Progenitor cell of endocrine pancreas (in vitro differentiated cells): Measurements from ENCODE around the gene HSF2BP. TPM values are rescaled to one million over a fixed set of nuclear protein-coding genes. Genes with fewer than 3 reads are reported as not detected.
"Not testable (repeated sequence)": the region's sequence is repeated elsewhere in the genome, so short reads cannot be mapped to it uniquely, and the experiment has no call there.

Experiments used
- DNase-seq: peaks from one replicate; pipeline ENCODE4 v3.0.0; 2021; ENCODE audit warnings: low spot score; ENCODE audit not compliant: unreplicated experiment
- H3K27ac Mint-ChIP-seq: 2 replicates; pipeline ENCODE4 v1.8.0; 2021; ENCODE audit warnings: mild to moderate bottlenecking, moderate library complexity, mixed read lengths
- H3K27me3 Mint-ChIP-seq: 2 replicates; pipeline ENCODE4 v1.8.0; 2021; ENCODE audit warnings: mixed read lengths
- H3K36me3 Mint-ChIP-seq: 2 replicates; pipeline ENCODE4 v1.8.0; 2022; ENCODE audit warnings: mixed read lengths; ENCODE audit not compliant: insufficient read depth
- H3K4me1 Mint-ChIP-seq: 2 replicates; pipeline ENCODE4 v1.8.0; 2021; ENCODE audit warnings: low read depth, mixed read lengths
- H3K4me3 Mint-ChIP-seq: 2 replicates; pipeline ENCODE4 v1.8.0; 2021; ENCODE audit warnings: low read depth, mild to moderate bottlenecking, moderate library complexity, mixed read lengths
- H3K9me3 Mint-ChIP-seq: 2 replicates; pipeline ENCODE4 v1.8.0; 2021; ENCODE audit warnings: low read depth, mixed read lengths
- CTCF ChIP-seq: fragments of 200-600 bp; sonication (generic); IDR thresholded peaks from one replicate; pipeline ENCODE4 v1.5.0; 2021; ENCODE audit warnings: antibody characterized with exemption, mild to moderate bottlenecking; ENCODE audit not compliant: unreplicated experiment
- total RNA-seq: library from RNA; stranded (reverse); gene quantifications from 2 replicates; pipeline ENCODE4 v1.2.1, GENCODE V29; 2021

Gene HSF2BP
- total RNA-seq, 1 donor from 2014 or later: 2.0 TPM

- TF ChIP-seq CTCF: no peak
- no peaks in the 10 kb centered on the region for H3K4me1 Mint-ChIP-seq
- no peak for DNase-seq
- H3K27ac Mint-ChIP-seq: no peak overlapping the region
- H3K36me3 Mint-ChIP-seq: peaks cover 19% of the 10 kb centered on the region
- no peaks in the 10 kb centered on the region for H3K9me3 Mint-ChIP-seq
- H3K4me3 Mint-ChIP-seq: no peak overlapping the region
- H3K27me3 Mint-ChIP-seq: no peaks in the 10 kb centered on the region
Measured at GRCh38 chr21:43684424-43684823, 25.1 kb upstream of the HSF2BP start.

- Mint-ChIP-seq H3K4me1 (no peaks in the 10 kb centered on the region), H3K9me3 (no peaks in the 10 kb centered on the region), H3K36me3 (peaks cover 30% of the 10 kb centered on the region), H3K27ac (peak overlapping the region; percentile 33), H3K27me3 (no peaks in the 10 kb centered on the region), H3K4me3 (no peak overlapping the region)
- no peak for TF ChIP-seq CTCF
- DNase-seq: no peak
Measured at GRCh38 chr21:43681650-43682049, 22.4 kb upstream of the HSF2BP start.

GRCh38 chr21:43680421-43680820 is 21.1 kb upstream of the HSF2BP start:
- not testable (repeated sequence) for DNase-seq, H3K9me3 Mint-ChIP-seq, H3K4me1 Mint-ChIP-seq, H3K27me3 Mint-ChIP-seq, H3K27ac Mint-ChIP-seq, H3K4me3 Mint-ChIP-seq
- H3K36me3 Mint-ChIP-seq: peaks cover 34% of the 10 kb centered on the region

- no peak for TF ChIP-seq CTCF
- H3K4me3 Mint-ChIP-seq: no peak overlapping the region
- no peaks in the 10 kb centered on the region for H3K27me3 Mint-ChIP-seq
- no peak for DNase-seq
- H3K36me3 Mint-ChIP-seq: peaks cover 35% of the 10 kb centered on the region
- no peaks in the 10 kb centered on the region for H3K4me1 Mint-ChIP-seq
- no peaks in the 10 kb centered on the region for H3K9me3 Mint-ChIP-seq
- H3K27ac Mint-ChIP-seq: peak overlapping the region; percentile 6
Measured at GRCh38 chr21:43679951-43680350, 20.7 kb upstream of the HSF2BP start.

- Mint-ChIP-seq H3K9me3 (no peaks in the 10 kb centered on the region), H3K27me3 (no peaks in the 10 kb centered on the region), H3K27ac (no peak overlapping the region), H3K36me3 (peaks cover 38% of the 10 kb centered on the region), H3K4me3 (no peak overlapping the region), H3K4me1 (no peaks in the 10 kb centered on the region)
- DNase-seq: no peak
- no peak for TF ChIP-seq CTCF
Measured at GRCh38 chr21:43676391-43676790, 17.1 kb upstream of the HSF2BP start.

- no peak for TF ChIP-seq CTCF
- Mint-ChIP-seq H3K4me3 (no peak overlapping the region), H3K36me3 (peaks cover 38% of the 10 kb centered on the region), H3K9me3 (no peaks in the 10 kb centered on the region), H3K4me1 (no peaks in the 10 kb centered on the region), H3K27me3 (no peaks in the 10 kb centered on the region), H3K27ac (no peak overlapping the region)
- no peak for DNase-seq
Measured at GRCh38 chr21:43675871-43676270, 16.6 kb upstream of the HSF2BP start.
